Measurements from ENCODE around the gene SEMA3D.
A peak's percentile ranks its signal among the peaks of the same experiment; 100 is the strongest.

The SEMA3D gene

DNA sequence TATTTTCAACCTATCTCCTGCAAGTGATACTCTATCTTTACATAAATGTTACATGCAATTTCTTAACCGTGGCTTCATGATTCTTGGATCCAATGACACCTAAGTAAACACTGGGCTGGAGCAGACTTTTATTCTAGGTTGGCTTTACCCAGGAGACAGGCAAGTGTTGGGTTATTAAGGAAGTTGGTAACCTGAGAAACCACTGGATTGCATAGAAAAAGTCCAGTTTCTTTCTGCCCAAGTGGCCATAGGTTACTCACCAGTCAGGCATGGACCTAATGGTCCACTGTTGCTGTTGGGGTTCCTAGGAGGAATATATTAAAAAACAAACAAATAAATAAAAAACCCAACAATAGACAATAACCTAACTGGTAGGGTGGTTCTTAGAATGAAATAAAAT is 112.8 kb downstream of the SEMA3D start:
- DNase-seq, result no peak

- DNase-seq, result no peak
Measured at GRCh38 chr7:85070967-85071628, 115.8 kb downstream of the SEMA3D start.

GRCh38 chr7:85068799-85069198 is 118.1 kb downstream of the SEMA3D start:
- DNase-seq, result no peak

GRCh38 chr7:85067371-85067770 is 119.5 kb downstream of the SEMA3D start:
- DNase-seq, result no peak

- no peak for DNase-seq
Measured at GRCh38 chr7:85065888-85066485, 120.9 kb downstream of the SEMA3D start.

DNA sequence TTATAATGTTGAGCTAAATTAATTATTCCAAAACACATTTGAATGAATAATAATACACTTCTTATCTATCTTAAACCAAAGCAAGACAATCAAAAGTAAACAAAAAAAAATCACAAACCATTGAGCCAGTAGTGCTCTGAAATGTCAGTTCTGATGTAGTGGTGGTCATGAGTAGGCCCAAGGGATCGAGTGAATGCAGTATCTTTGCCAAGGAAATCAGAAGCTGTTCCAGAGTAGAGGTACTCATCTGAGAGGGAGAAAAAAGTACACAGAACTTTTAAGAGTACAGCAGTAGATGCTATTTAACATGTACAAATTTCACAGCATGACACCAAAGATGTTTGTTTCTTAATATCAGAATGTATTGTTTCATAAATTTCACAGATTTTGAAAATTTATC is 121.5 kb downstream of the SEMA3D start:
- DNase-seq, result no peak

- DNase-seq, result no peak
Measured at GRCh38 chr7:85062651-85063050, 124.2 kb downstream of the SEMA3D start.

- DNase-seq, result no peak
Measured at GRCh38 chr7:85061456-85061855, 125.4 kb downstream of the SEMA3D start.

GRCh38 chr7:85060696-85061095 is 126.2 kb downstream of the SEMA3D start:
- DNase-seq, result no peak

DNA sequence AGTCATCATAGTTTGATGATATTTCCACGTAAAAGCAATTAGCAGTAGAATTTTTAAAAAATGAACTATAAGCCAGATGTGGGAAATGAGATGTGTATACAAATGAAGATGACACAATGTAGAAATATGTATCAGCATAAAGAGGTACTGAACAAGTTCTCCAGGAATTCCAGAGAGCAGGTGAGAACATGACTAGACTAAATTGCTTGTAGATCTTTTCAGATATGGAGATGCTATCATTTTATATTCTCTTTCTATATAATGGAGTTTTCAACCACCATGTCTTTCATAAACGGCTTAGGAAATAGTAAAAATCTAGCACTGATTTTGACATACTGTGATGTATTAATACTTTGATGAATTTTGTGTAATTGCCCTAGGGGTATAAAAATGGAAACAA is 130.9 kb downstream of the SEMA3D start:
- no peak for DNase-seq

GRCh38 chr7:85055196-85055595 is 131.7 kb downstream of the SEMA3D start:
- no peak for DNase-seq

GRCh38 chr7:85054306-85054705 is 132.6 kb downstream of the SEMA3D start:
- no peak for DNase-seq

DNA sequence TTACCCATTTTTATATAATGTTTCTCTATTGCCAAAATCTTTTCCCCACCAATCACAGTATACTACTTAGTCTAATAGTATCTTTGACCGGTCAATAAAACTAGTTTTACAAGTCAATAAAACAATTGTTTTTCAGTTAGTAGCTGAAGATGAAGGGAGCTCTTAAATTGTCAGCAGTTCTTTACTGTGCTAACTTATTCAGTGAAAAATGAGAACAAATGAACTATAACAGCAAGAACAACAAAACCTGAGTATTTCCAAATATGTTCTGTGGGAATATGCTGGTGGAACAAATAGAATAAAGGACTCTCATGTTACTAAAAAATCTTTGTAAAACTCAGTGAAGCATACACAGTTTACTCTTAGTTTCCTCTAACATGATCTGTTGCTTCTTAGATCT is 134.0 kb downstream of the SEMA3D start:
- DNase-seq, result no peak

- no peak for DNase-seq
Measured at GRCh38 chr7:85052056-85052737, 134.7 kb downstream of the SEMA3D start.

- DNase-seq, result no peak
Measured at GRCh38 chr7:85046534-85046933, 140.3 kb downstream of the SEMA3D start.

DNA sequence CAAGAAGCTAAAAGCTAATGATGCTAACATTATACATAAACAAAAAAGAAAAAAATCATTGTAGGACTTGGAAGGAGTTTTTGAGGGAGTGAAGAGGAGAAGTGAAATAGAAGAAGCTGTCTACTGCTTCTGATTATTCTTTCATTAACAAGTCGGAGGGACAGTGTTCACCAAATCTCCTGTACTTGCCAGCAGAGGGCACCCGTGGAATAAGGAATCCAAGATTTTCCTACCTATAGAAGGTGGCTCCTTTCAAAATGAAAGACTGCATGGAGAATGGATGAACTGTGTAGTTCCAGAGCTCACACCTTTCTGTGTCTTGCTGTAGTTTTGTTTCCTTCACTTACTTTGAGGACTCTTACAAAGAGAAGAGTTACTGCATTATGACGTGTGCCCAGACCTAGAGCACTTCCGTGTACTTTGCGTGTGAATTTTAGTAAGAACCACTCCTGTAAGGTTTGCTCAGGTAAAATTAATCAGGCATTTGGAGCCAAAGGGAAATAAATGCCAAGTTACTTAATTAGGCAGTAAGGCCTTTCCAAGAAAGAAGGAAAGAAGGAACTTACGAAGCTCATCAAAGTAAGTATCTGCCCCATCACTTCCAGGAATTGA is 145.1 kb downstream of the SEMA3D start:
- DNase-seq, result peak; percentile 57 to 65

DNA sequence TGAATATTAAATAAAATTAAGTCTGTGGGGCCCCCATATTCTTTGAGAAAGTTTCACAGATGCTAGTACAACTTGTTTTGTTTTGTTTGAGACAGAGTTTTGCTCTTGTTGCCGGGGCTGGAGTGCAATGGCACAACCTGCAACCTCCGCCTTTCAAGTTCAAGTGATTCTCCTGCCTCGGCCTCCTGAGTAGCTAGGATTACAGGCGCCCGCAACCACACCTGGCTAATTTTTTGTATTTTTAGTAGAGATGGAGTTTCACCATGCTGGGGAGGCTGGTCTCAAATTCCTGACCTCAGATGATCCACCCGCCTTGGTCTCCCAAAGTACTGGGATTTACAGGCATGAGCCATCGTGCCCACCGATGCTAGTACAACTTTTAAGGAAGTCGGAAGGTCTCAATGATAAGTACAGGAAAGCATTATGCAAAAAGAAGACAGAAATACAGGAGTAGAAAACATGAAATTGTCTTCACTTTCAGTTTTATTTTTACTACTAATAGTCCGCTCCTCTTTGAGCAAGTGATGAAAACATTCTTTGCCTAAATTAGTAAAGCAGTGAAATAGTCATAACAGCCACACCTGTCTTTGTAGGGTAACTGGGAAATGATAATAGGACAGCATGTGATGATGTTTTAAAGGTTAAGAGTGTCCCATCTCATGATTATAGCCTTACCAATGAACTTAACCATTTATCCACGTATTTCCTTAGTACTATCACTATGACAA is 147.5 kb downstream of the SEMA3D start:
- DNase-seq, result no peak

- DNase-seq, result no peak
Measured at GRCh38 chr7:85038466-85038865, 148.4 kb downstream of the SEMA3D start.

DNA sequence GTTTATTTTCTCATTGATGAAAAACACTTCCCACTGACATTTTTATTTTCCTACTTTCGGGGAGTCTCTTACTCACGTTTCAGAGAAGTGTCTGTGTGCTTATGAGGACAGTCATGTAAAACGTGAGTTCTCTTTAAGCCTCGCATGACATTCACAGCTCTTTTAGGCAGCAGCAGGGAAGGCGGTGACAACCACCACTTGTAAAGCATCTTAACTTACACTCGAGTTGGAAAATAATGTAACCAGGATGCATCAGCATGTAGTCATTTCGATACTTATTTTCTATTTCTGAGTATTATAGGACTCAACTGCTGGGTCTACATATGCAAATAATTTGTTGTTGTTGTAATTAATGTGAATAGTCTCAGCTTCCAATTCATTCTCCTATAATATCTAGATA is 153.6 kb downstream of the SEMA3D start:
- no peak for DNase-seq

DNA sequence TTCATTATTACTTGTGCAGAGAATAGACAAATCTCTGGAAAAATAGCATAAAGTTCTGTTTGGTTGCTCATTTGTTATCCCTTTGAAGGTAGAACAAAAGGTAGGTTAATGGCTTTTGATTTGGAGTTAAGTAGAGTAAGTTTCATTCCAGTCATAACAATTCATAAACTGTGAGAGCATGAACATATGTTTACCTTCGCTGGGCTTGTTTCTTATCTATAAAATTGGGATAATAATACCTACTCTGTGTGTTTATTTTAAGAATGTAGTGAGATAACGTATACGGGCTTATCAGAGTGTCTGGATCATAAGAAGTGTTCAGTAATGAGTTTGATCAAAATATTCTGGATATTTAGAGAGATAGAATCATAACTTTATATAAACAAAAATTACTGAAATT is 155.4 kb downstream of the SEMA3D start:
- DNase-seq, result no peak

- DNase-seq, result peak in 1 of 2 experiments; percentile 36
Measured at GRCh38 chr7:85030893-85031292, 156.0 kb downstream of the SEMA3D start.

- DNase-seq, result peak; percentile 63 to 78
Measured at GRCh38 chr7:85025312-85025756, 161.5 kb downstream of the SEMA3D start.

- no peak for DNase-seq
Measured at GRCh38 chr7:85023916-85024315, 162.9 kb downstream of the SEMA3D start.
